ENCODE measurements around the gene IRAK2.
A peak's percentile ranks its signal among the peaks of the same experiment; 100 is the strongest.
"Not testable (repeated sequence)": the region's sequence is repeated elsewhere in the genome, so short reads cannot be mapped to it uniquely, and the experiment has no call there.

IRAK2 gene, protein sequence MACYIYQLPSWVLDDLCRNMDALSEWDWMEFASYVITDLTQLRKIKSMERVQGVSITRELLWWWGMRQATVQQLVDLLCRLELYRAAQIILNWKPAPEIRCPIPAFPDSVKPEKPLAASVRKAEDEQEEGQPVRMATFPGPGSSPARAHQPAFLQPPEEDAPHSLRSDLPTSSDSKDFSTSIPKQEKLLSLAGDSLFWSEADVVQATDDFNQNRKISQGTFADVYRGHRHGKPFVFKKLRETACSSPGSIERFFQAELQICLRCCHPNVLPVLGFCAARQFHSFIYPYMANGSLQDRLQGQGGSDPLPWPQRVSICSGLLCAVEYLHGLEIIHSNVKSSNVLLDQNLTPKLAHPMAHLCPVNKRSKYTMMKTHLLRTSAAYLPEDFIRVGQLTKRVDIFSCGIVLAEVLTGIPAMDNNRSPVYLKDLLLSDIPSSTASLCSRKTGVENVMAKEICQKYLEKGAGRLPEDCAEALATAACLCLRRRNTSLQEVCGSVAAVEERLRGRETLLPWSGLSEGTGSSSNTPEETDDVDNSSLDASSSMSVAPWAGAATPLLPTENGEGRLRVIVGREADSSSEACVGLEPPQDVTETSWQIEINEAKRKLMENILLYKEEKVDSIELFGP

DNA sequence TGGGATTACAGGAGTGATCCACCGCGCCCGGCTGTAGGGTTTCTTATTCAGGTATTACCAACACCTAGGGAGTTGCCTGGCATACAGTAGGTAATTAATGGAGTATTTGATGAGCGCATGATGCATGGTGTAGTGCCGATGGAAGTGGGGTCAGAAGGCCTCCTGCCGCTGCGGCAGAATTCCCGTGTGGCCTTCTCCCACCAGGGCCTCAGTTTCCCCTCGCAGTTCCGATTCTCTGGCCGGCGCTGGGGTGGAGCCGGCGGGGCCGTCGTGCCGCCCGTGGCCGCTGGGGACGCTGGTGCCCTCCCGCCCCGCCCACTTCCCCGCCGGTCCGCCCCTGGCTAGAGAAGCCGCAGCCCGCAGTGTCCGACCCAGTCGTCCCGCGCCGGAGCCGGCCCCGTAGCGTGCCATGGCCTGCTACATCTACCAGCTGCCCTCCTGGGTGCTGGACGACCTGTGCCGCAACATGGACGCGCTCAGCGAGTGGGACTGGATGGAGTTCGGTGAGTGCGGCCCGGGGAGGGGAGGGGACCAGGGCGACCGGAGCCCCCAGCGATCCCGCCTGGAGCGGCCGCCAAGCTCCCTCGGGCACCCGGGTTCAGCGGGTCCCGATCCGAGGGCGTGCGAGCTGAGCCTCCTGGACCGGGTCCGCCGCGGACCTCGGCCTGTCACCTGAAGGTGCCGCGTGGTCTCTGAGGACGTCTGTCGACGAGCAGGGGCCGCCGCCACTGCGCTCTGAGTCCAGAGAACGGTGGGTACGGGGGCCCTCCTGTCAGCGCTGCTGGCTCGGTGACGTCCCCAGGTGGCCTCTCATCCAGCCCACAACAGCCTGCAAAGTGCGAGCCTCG is at the start of gene IRAK2:
Gene IRAK2, plus strand, starts transcription at position 374 of the 848 bp plus-strand sequence. Its CDS starts 36 bp downstream, at position 410.
- Histone ChIP-seq H3K9me3 (ENCODE audit: low read length) (no peaks in the 10 kb centered on the region), H3K4me1 (ENCODE audit: insufficient read depth, low read length) (no peaks in the 10 kb centered on the region), H3K27me3 (ENCODE audit: insufficient read depth, low read length) (no peaks in the 10 kb centered on the region), H3K4me3 (ENCODE audit: low read length) (peak within 1 kb of the TSS; percentile 79), H3K36me3 (ENCODE audit: insufficient read depth, low read length) (no peaks in the 10 kb centered on the region), H2AFZ (ENCODE audit: low read depth, low read length) (peak within 1 kb of the TSS; percentile 97)

DNA sequence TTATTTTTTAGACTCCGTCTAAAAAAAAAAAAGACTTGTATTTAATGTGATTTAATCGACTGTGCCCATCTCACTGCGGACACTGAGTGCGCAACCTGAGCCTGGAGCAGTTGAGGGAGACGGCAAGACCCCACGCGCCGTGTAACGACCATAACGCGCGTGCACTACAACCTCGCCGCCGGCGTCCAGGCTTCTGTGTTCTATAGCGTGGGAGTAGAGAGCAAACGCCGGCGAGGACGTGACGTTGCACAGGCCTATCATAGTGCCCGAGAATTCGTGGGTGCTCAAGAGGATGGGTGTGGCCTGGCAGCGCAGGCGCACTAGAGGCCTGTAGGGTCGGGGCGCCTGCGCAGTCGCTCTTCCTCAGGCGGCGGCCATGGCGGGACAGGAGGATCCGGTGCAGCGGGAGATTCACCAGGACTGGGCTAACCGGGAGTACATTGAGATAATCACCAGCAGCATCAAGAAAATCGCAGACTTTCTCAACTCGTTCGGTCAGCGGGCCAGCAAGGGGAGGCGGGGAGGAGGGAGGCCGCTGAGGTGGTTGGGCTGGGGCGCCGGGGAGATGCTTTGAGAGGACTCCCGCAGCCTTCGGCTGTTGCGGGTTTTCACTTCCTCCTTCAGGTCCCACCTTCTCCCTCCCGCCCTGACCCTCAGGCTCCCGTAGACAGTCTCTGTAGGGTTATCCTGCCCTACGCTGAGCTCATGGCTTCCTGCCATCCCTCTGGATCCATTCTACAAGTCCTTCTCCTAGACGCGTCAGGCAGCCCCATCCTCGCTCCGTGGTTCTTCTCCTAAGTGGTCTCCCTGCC is 49.2 kb upstream of the IRAK2 start, which contains the start of gene BRK1:
Gene BRK1, plus strand, starts transcription at position 350 of the 812 bp plus-strand sequence. Its CDS starts 27 bp downstream, at position 377.
- Histone ChIP-seq H3K36me3 (ENCODE audit: insufficient read depth, low read length) (peaks cover 5% of the 10 kb centered on the region), H3K4me3 (ENCODE audit: low read length) (peak within 1 kb of the TSS; percentile 74), H3K9me3 (ENCODE audit: low read length) (no peaks in the 10 kb centered on the region), H3K4me1 (ENCODE audit: insufficient read depth, low read length) (peaks cover 9% of the 10 kb centered on the region), H2AFZ (ENCODE audit: low read depth, low read length) (peak within 1 kb of the TSS; percentile 68), H3K27me3 (ENCODE audit: insufficient read depth, low read length) (no peaks in the 10 kb centered on the region)

DNA sequence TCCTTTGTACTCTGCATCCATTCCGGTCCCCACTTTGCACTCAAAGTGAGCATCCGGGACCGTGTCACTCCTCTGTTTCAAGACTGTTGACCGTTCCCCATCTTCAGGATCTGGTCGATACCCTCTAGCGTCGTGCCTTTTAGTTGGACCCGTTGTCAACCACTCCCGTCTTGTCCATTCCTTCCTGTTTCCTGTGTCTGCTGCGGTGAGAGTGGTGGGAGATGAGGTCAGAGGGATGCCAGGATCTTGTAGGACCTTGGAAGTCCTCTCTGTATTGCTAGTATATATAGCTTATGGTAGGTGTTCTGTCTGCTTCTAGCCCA is 48.6 kb upstream of the IRAK2 start:
- peaks cover 5% of the 10 kb centered on the region for H3K36me3 ChIP-seq (ENCODE audit: insufficient read depth, low read length)

DNA sequence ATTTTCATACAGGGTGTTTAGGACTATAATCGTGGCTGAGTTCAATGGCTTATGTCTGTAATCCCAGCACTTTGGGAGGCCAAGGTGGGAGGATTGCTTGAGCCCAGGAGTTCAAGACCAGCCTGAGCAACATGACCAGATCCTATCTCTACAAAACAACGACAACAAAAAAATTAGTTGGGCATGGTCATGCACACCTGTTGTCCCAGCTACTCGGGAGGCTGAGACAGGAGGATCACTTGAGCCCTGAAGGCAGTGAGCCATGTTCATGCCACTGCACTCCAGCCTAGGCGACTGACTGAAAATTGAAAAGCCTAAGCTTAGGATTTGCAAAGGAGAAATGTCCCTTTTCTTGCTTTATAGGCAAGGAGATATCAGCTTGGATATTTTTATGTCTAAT is 47.8 kb upstream of the IRAK2 start:
- H2AFZ ChIP-seq (ENCODE audit: low read depth, low read length): no peak overlapping the region
- H3K36me3 ChIP-seq (ENCODE audit: insufficient read depth, low read length): peaks cover 9% of the 10 kb centered on the region
- no peaks in the 10 kb centered on the region for H3K9me3 ChIP-seq (ENCODE audit: low read length)
- H3K27me3 ChIP-seq (ENCODE audit: insufficient read depth, low read length): no peaks in the 10 kb centered on the region
- H3K4me1 ChIP-seq (ENCODE audit: insufficient read depth, low read length): peaks cover 9% of the 10 kb centered on the region
- H3K4me3 ChIP-seq (ENCODE audit: low read length): peak overlapping the region; percentile 74

More for the DNA sequence above, 48.6 kb upstream of the IRAK2 start:
- Histone ChIP-seq H3K27me3 (ENCODE audit: insufficient read depth, low read length) (no peaks in the 10 kb centered on the region), H3K9me3 (ENCODE audit: low read length) (no peaks in the 10 kb centered on the region), H3K4me1 (ENCODE audit: insufficient read depth, low read length) (peaks cover 9% of the 10 kb centered on the region), H3K4me3 (ENCODE audit: low read length) (peak overlapping the region; percentile 74), H2AFZ (ENCODE audit: low read depth, low read length) (peak overlapping the region; percentile 68)

DNA sequence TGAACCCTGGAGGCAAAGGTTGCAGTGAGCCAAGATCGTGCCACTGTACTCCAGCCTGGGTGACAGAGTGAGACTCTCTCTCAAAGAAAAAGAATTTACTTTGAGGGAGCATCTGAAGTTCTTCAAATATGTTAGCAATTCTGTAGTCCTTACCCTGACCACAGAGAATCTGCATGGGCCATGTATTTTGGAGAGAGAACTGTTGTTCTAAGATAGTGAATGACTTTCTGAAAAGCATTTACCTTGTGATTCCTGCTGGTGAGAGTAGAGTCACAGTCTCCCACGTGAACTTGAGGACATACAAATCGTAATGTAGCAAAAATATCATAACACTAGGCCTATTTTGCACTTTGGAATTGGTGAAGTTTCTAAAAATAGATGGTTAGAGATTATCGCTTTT is 45.3 kb upstream of the IRAK2 start:
- Histone ChIP-seq H3K4me3 (ENCODE audit: low read length) (no peak overlapping the region), H2AFZ (ENCODE audit: low read depth, low read length) (no peak overlapping the region), H3K4me1 (ENCODE audit: insufficient read depth, low read length) (peaks cover 9% of the 10 kb centered on the region), H3K27me3 (ENCODE audit: insufficient read depth, low read length) (no peaks in the 10 kb centered on the region), H3K9me3 (ENCODE audit: low read length) (no peaks in the 10 kb centered on the region), H3K36me3 (ENCODE audit: insufficient read depth, low read length) (peaks cover 12% of the 10 kb centered on the region)

DNA sequence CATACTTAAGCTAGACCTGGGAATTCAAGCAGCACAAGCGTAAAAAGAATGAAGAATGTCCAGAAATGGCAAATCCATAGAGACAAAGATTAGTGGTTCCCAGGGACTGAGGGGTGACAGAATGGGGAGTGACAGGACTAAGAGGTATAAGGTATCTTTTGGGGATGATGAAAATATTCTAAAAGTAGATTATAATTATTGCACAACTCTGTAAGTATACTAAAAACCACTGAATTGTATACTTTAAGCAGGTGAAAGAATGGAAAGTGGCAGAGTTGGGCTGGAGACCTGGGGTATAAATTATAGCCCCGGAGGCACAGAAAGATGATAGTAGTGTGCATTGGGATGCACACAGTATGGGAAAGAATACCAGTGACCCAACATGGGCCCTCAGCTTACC is 43.7 kb upstream of the IRAK2 start:
- Histone ChIP-seq H3K36me3 (ENCODE audit: insufficient read depth, low read length) (peaks cover 18% of the 10 kb centered on the region), H3K4me1 (ENCODE audit: insufficient read depth, low read length) (peaks cover 9% of the 10 kb centered on the region), H3K27me3 (ENCODE audit: insufficient read depth, low read length) (no peaks in the 10 kb centered on the region), H2AFZ (ENCODE audit: low read depth, low read length) (no peak overlapping the region), H3K9me3 (ENCODE audit: low read length) (no peaks in the 10 kb centered on the region), H3K4me3 (ENCODE audit: low read length) (no peak overlapping the region)

DNA sequence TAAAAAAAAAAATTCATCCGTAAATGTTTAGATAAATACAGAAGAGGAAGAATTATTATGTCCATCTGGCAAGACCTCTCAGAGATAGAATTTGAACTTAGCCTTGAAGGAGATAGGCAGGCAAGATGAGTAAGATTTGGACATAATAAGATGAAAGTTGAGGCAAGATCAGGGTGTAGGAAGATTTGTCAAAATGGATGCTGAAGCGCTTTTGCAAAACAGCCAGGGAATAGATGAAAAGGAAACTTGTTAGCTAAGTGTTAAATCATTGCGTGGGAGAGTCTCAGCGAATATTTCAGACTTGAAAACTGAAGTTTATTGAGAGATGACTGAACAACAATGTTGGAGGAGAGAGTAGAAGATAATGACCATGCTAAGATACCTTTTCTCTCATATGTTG is 42.0 kb upstream of the IRAK2 start:
- Histone ChIP-seq H3K36me3 (ENCODE audit: insufficient read depth, low read length) (peaks cover 32% of the 10 kb centered on the region), H3K4me1 (ENCODE audit: insufficient read depth, low read length) (no peaks in the 10 kb centered on the region), H3K9me3 (ENCODE audit: low read length) (no peaks in the 10 kb centered on the region), H3K27me3 (ENCODE audit: insufficient read depth, low read length) (no peaks in the 10 kb centered on the region), H2AFZ (ENCODE audit: low read depth, low read length) (no peak overlapping the region), H3K4me3 (ENCODE audit: low read length) (no peak overlapping the region)

DNA sequence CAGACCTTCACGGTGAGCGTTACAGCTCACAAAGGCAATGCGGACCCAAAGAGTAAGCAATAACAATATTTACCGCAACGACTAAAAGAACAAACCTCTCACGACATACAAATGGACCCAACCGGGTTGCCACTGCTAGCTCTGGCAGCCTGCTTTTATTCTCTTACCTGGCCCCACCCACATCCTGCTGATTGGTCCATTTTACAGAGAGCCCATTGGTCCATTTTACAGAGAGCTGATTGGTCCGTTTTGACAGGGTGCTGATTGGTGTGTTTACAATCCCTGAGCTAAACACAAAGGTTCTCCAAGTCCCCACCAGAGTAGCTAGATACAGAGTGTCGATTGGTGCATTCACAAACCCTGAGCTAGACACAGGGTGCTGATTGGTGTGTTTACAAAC is 28.8 kb upstream of the IRAK2 start:
- not testable (repeated sequence) for H2AFZ ChIP-seq (ENCODE audit: low read depth, low read length); H3K27me3 ChIP-seq (ENCODE audit: insufficient read depth, low read length); H3K4me3 ChIP-seq (ENCODE audit: low read length); H3K4me1 ChIP-seq (ENCODE audit: insufficient read depth, low read length); H3K36me3 ChIP-seq (ENCODE audit: insufficient read depth, low read length); H3K9me3 ChIP-seq (ENCODE audit: low read length)

DNA sequence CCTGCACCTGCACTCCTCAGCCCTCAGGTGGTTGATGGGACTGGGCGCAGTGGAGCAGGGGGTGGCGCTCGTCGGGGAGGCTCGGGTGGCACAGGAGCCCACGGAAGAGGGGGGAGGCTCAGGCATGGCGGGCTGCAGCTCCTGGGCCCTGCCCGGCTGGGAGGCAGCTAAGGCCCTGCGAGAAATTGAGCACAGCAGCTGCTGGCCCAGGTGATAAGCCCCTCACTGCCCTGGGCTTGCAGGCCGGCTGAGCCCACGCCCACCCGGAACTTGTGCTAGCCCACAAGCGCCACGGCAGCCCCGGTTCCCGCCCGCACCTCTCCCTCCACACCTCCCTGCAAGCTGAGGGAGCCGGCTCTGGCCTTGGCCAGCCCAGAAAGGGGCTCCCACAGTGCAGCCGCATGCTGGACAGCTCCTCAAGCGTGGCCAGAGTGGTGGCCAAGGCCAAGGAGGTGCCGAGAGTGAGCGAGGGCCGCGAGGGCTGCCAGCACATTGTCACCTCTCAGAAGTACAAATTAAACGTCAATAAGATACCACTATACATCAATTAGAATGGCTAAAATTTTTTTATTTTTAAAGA is 28.2 kb upstream of the IRAK2 start:
- no peaks in the 10 kb centered on the region for H3K36me3 ChIP-seq (ENCODE audit: insufficient read depth, low read length)
- no peak overlapping the region for H3K4me3 ChIP-seq (ENCODE audit: low read length)

DNA sequence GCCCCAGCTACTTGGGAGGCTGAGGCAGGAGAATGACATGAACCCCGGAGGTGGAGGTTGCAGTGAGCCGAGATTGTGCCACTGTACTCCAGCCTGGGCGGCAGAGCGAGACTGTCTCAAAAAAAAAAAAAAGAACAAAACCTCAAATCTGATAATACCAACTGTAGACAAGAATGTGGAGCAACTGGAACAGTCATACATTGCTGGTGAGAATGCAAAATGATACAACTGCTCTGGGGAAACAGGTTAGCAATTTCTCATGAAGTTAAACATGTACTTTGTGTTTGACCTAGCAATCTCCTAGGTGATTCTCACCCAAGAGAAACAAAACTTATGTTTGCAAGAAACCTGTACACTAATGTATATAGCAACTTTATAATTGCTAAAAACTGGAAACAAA is 27.5 kb upstream of the IRAK2 start:
- Histone ChIP-seq H2AFZ (ENCODE audit: low read depth, low read length) (no peak overlapping the region), H3K4me3 (ENCODE audit: low read length) (no peak overlapping the region), H3K27me3 (ENCODE audit: insufficient read depth, low read length) (no peaks in the 10 kb centered on the region), H3K36me3 (ENCODE audit: insufficient read depth, low read length) (no peaks in the 10 kb centered on the region), H3K9me3 (ENCODE audit: low read length) (no peaks in the 10 kb centered on the region), H3K4me1 (ENCODE audit: insufficient read depth, low read length) (no peaks in the 10 kb centered on the region)

More for the DNA sequence above, 28.2 kb upstream of the IRAK2 start:
- H3K4me1 ChIP-seq (ENCODE audit: insufficient read depth, low read length): no peaks in the 10 kb centered on the region
- H3K9me3 ChIP-seq (ENCODE audit: low read length): no peaks in the 10 kb centered on the region
- no peak overlapping the region for H2AFZ ChIP-seq (ENCODE audit: low read depth, low read length)
- no peaks in the 10 kb centered on the region for H3K27me3 ChIP-seq (ENCODE audit: insufficient read depth, low read length)

DNA sequence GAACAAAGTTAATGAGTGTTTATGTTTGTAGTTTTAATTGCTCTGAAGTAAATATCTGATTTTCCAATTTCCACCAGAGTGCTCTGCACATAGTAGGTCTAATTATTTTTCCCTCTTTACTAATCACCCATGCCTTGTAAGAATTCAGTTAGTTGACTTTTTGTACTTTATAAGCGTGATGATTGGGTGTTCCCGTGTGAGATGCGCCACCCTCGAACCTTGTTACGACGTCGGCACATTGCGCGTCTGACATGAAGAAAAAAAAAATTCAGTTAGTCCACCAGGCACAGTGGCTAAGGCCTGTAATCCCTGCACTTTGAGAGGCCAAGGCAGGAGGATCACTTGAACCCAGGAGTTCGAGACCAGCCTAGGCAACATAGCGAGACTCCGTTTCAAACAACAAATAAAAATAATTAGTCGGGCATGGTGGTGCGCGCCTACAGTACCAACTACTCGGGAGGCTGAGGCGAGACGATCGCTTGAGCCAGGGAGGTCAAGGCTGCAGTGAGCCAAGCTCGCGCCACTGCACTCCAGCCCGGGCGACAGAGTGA is 23.6 kb upstream of the IRAK2 start:
- Histone ChIP-seq H3K36me3 (ENCODE audit: insufficient read depth, low read length) (peaks cover 14% of the 10 kb centered on the region), H3K4me1 (ENCODE audit: insufficient read depth, low read length) (peaks cover 4% of the 10 kb centered on the region), H3K4me3 (ENCODE audit: low read length) (peak overlapping the region; percentile 97), H3K9me3 (ENCODE audit: low read length) (peaks cover 6% of the 10 kb centered on the region), H3K27me3 (ENCODE audit: insufficient read depth, low read length) (no peaks in the 10 kb centered on the region), H2AFZ (ENCODE audit: low read depth, low read length) (peak overlapping the region; percentile 84)
